ENCODE measurements around the gene UPF2. TPM values are rescaled to one million over a fixed set of nuclear protein-coding genes. Genes with fewer than 3 reads are reported as not detected.

The UPF2 gene
- total RNA-seq, 1 donor from 2014 or later: 25.1 TPM

- Mint-ChIP-seq H3K27ac (ENCODE audit: unreplicated experiment) (no peak overlapping the region), H3K4me3 (no peak overlapping the region), H3K27me3 (ENCODE audit: low read depth) (no peaks in the 10 kb centered on the region)
These were observed 133.0 kb downstream of the UPF2 start for GRCh38 chr10:11909618-11910017.

GRCh38 chr10:11908991-11909390 is 133.6 kb downstream of the UPF2 start:
- Mint-ChIP-seq H3K27me3 (ENCODE audit: low read depth) (no peaks in the 10 kb centered on the region), H3K4me1 (peaks cover 14% of the 10 kb centered on the region), H3K4me3 (no peak overlapping the region), H3K27ac (ENCODE audit: unreplicated experiment) (peak overlapping the region; percentile 87), H3K36me3 (ENCODE audit: low read depth) (no peaks in the 10 kb centered on the region), H3K9me3 (no peaks in the 10 kb centered on the region)
- no peak for TF ChIP-seq CTCF (conservative IDR thresholded peaks at IDR 0.05)
- no peak for DNase-seq (ENCODE audit: low read depth, low spot score)

More at GRCh38 chr10:11909618-11910017, 133.0 kb downstream of the UPF2 start:
- Mint-ChIP-seq H3K4me1 (peaks cover 14% of the 10 kb centered on the region), H3K9me3 (no peaks in the 10 kb centered on the region), H3K36me3 (ENCODE audit: low read depth) (no peaks in the 10 kb centered on the region)
- no peak for DNase-seq (ENCODE audit: low read depth, low spot score)
- TF ChIP-seq CTCF (conservative IDR thresholded peaks at IDR 0.05): no peak

- TF ChIP-seq CTCF (conservative IDR thresholded peaks at IDR 0.05): no peak
- no peaks in the 10 kb centered on the region for H3K36me3 Mint-ChIP-seq (ENCODE audit: low read depth)
- no peak for DNase-seq (ENCODE audit: low read depth, low spot score)
- H3K4me1 Mint-ChIP-seq: peaks cover 13% of the 10 kb centered on the region
- no peaks in the 10 kb centered on the region for H3K9me3 Mint-ChIP-seq
- H3K27me3 Mint-ChIP-seq (ENCODE audit: low read depth): no peaks in the 10 kb centered on the region
- H3K27ac Mint-ChIP-seq (ENCODE audit: unreplicated experiment): peak overlapping the region; percentile 87
- no peak overlapping the region for H3K4me3 Mint-ChIP-seq
These were observed 134.1 kb downstream of the UPF2 start for GRCh38 chr10:11908536-11908935.

GRCh38 chr10:11907914-11908313 is 134.7 kb downstream of the UPF2 start:
- DNase-seq (ENCODE audit: low read depth, low spot score): no peak
- Mint-ChIP-seq H3K4me3 (no peak overlapping the region), H3K36me3 (ENCODE audit: low read depth) (no peaks in the 10 kb centered on the region), H3K27ac (ENCODE audit: unreplicated experiment) (no peak overlapping the region), H3K9me3 (no peaks in the 10 kb centered on the region), H3K4me1 (peaks cover 7% of the 10 kb centered on the region), H3K27me3 (ENCODE audit: low read depth) (no peaks in the 10 kb centered on the region)
- no peak for TF ChIP-seq CTCF (conservative IDR thresholded peaks at IDR 0.05)

GRCh38 chr10:11906714-11907113 is 135.9 kb downstream of the UPF2 start:
- Mint-ChIP-seq H3K27ac (ENCODE audit: unreplicated experiment) (no peak overlapping the region), H3K27me3 (ENCODE audit: low read depth) (no peaks in the 10 kb centered on the region), H3K4me1 (peaks cover 8% of the 10 kb centered on the region)

More at GRCh38 chr10:11906714-11907113, 135.9 kb downstream of the UPF2 start:
- Mint-ChIP-seq H3K4me3 (no peak overlapping the region), H3K9me3 (no peaks in the 10 kb centered on the region), H3K36me3 (ENCODE audit: low read depth) (no peaks in the 10 kb centered on the region)
- no peak for TF ChIP-seq CTCF (conservative IDR thresholded peaks at IDR 0.05)
- no peak for DNase-seq (ENCODE audit: low read depth, low spot score)
